ENCODE results near the gene NRIP1. TPM values are rescaled to one million over a fixed set of nuclear protein-coding genes. Genes with fewer than 3 reads are reported as not detected.

NRIP1 gene
- total RNA-seq, 2 experiments from 2014 or later: 6.1 to 6.5 TPM

DNA sequence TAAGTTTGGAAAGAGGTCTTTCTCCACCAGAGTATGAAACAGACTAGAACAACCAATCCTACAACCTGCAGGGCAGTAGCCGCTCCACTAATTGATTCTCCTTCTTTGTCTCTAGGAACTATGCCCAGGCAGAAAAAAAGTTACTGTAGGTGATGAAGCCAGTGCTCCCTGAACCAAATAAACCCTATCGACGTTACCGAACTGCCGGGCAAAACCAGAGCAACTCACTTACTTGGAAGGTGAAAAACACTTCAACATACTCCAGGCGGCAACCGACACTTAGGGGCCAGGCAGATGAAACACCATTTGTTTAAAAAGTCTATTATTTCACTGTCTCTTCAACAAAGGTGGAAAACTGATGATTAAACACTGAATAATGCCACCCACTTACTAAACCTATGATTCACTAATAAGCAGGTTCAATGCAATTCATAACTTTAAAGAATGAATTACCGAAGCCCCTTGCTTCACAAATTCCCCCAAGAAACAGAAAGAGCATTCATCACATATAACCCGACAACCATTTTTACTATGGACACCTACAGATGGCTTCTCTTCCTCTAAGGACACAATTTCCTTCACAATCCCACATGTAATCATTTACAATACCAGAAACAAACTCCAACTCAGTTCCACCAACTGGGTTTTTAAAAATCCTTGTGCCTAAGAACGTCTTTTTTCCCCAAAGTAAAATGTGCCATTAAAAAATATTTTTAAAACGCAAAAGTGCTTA is 1.6 kb downstream of the NRIP1 start:
- Mint-ChIP-seq H3K27me3 (ENCODE audit: low read depth) (no peaks in the 10 kb centered on the region), H3K4me3 (peak overlapping the region; percentile 83), H3K4me1 (ENCODE audit: low read depth) (peaks cover 45% of the 10 kb centered on the region), H3K9me3 (no peaks in the 10 kb centered on the region), H3K27ac (peak overlapping the region; percentile 93), H3K36me3 (ENCODE audit: low read depth) (no peaks in the 10 kb centered on the region)
- intact Hi-C loops (cut with micrococcal nuclease): loop anchor here (1.0 to 5.0 kb wide), 7 partner anchors 11 to 764 kb away; partner anchors contain the start of gene SAMSN1
- CTCF ChIA-PET: interaction anchor here (0.6 to 1.0 kb wide), 3 partner anchors 24 to 425 kb away, joined by 3 to 4 read pairs (median 3); no protein-coding TSS in a partner anchor
- peak; percentile 53 for DNase-seq

DNA sequence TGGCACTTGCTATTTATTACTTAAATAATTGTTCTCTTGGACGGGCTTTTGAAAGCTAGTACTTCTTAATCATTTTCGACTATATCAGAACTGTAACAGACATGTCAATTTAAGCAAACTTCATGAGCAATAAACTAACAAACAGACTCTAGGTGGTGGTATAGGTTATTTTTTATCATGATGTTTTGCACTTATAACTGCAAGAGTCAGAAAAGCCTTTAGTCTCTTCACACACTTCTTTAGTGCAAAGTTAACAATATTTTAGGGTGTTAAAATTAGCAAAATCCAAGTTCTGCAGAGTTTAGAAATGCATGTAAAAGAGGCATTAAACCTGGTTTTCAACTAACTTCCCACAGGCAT is 2.2 kb downstream of the NRIP1 start:
- CTCF ChIA-PET: interaction anchor here (0.6 to 1.6 kb wide), 5 partner anchors 11 to 426 kb away, joined by 3 to 4 read pairs (median 3); no protein-coding TSS in a partner anchor
- Mint-ChIP-seq H3K9me3 (no peaks in the 10 kb centered on the region), H3K36me3 (ENCODE audit: low read depth) (no peaks in the 10 kb centered on the region), H3K4me1 (ENCODE audit: low read depth) (peaks cover 49% of the 10 kb centered on the region), H3K4me3 (peak overlapping the region; percentile 83), H3K27ac (peak overlapping the region; percentile 93), H3K27me3 (ENCODE audit: low read depth) (no peaks in the 10 kb centered on the region)
- DNase-seq: no peak
- intact Hi-C loops (cut with micrococcal nuclease): loop anchor here (1.0 to 5.0 kb wide), 9 partner anchors 56 to 765 kb away; partner anchors contain the start of gene SAMSN1

DNA sequence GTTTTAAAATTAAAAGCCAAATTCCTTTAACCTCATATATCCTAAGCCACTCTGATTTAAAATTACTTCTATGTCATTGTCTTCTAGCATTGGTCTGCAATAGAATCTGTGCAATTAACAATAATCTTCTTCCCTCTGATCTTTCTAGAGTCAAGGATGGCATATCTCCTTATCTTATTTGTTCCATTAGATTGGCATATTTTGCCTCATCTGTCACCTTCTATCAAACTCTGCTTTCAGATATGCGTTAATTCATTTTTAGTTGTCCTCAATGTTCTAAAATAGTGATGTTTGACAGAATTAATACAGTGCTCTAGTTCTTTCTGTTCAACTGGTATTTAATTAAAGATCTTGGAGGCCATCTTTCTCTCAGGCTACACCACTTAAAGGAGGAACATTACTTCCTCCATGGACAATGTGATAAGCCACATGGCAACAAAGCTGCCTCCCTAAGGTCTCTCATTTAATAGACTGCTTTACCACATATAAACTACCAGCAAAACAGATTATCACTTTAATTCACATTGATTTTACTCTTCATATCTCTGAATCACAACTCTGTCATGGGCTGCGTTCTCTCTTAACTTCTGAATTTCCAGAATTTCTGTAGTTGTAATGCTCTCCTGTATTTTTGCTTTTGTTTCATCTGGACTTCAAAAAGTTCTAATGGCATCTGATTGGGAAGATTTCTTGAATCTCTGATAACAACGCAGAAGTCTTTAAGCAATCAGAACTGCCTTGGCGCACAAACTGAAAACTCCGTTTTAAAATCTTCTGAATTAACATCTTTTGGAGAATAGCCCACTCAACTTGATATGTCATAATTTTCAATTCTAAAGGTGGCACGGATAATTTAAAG is 2.8 kb downstream of the NRIP1 start:
- intact Hi-C loops (cut with micrococcal nuclease): loop anchor here (1.0 to 5.0 kb wide), 9 partner anchors 55 to 765 kb away; partner anchors contain the start of gene SAMSN1

DNA sequence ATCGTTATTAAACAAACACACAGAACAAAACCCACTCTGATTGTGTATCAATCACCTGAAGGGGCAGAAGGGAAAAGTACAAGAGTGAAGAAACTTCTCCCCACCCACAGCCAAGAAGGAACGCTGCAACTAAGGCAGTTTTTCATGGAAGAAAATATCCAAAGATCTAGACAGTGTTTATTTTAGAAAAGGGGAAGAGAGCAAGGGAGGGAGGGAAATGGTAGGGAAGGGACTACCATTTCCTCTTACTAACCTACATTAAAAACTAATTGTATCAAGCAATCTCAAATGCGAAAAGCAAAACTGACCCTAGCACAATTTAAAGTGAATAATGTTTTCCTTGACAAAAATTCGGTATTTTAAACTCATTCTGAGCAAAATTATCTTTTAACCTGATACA is 3.5 kb downstream of the NRIP1 start:
- no peaks in the 10 kb centered on the region for H3K36me3 Mint-ChIP-seq (ENCODE audit: low read depth)
- no peak for DNase-seq
- peaks cover 58% of the 10 kb centered on the region for H3K4me1 Mint-ChIP-seq (ENCODE audit: low read depth)
- peak overlapping the region; percentile 83 for H3K4me3 Mint-ChIP-seq
- CTCF ChIA-PET: interaction anchor here (1.1 to 1.6 kb wide), 2 partner anchors 10 to 197 kb away, joined by 3 to 4 read pairs; no protein-coding TSS in a partner anchor
- no peaks in the 10 kb centered on the region for H3K27me3 Mint-ChIP-seq (ENCODE audit: low read depth)
- intact Hi-C loops (cut with micrococcal nuclease): loop anchor here (5.0 kb wide), 2 partner anchors 514 to 766 kb away; partner anchors contain the start of gene SAMSN1
- H3K27ac Mint-ChIP-seq: peak overlapping the region; percentile 93
- no peaks in the 10 kb centered on the region for H3K9me3 Mint-ChIP-seq

More for the DNA sequence above, 2.8 kb downstream of the NRIP1 start:
- Mint-ChIP-seq H3K36me3 (ENCODE audit: low read depth) (no peaks in the 10 kb centered on the region), H3K9me3 (no peaks in the 10 kb centered on the region), H3K4me3 (peak overlapping the region; percentile 83), H3K4me1 (ENCODE audit: low read depth) (peaks cover 53% of the 10 kb centered on the region), H3K27me3 (ENCODE audit: low read depth) (no peaks in the 10 kb centered on the region), H3K27ac (peak overlapping the region; percentile 93)
- CTCF ChIA-PET: interaction anchor here (0.6 to 1.6 kb wide), 5 partner anchors 10 to 426 kb away, joined by 3 to 4 read pairs (median 3); no protein-coding TSS in a partner anchor
- DNase-seq: no peak

DNA sequence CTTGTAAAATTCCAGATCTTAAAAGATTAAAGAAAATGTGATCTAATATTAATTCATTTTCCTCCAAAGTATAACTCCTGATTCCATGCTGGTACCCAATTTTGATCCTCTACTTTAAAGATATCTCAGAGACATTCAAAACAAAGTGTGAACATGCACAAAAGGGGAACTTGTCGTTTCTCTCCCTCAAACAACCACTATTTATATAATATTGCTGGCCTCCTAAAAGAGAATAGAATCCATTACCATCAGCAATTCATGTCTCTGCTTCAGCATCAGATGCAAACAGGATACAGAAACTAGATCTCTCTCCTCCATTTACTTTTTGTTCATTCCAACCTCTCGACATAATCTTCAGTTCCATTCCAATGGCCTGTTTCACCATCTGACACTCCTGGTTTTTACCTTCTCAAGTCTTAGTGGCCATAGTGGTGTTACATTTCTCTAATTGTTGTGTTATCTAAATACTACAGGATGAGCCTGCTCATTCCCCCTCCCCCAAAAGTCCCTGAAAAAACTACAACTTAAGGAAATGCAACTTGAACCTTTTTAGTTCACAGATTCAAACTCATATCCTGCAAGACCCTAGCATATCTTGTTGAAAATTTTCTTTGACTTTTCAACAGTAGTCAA is 4.1 kb downstream of the NRIP1 start:
- H3K27ac Mint-ChIP-seq: peak overlapping the region; percentile 74
- no peaks in the 10 kb centered on the region for H3K27me3 Mint-ChIP-seq (ENCODE audit: low read depth)
- peaks cover 59% of the 10 kb centered on the region for H3K4me1 Mint-ChIP-seq (ENCODE audit: low read depth)
- intact Hi-C loops (cut with micrococcal nuclease): loop anchor here (5.0 kb wide), 2 partner anchors 513 to 767 kb away; partner anchors contain the start of gene SAMSN1
- H3K4me3 Mint-ChIP-seq: peak overlapping the region; percentile 83
- H3K9me3 Mint-ChIP-seq: no peaks in the 10 kb centered on the region
- no peaks in the 10 kb centered on the region for H3K36me3 Mint-ChIP-seq (ENCODE audit: low read depth)
- no peak for DNase-seq
- CTCF ChIA-PET: no interaction called here

DNA sequence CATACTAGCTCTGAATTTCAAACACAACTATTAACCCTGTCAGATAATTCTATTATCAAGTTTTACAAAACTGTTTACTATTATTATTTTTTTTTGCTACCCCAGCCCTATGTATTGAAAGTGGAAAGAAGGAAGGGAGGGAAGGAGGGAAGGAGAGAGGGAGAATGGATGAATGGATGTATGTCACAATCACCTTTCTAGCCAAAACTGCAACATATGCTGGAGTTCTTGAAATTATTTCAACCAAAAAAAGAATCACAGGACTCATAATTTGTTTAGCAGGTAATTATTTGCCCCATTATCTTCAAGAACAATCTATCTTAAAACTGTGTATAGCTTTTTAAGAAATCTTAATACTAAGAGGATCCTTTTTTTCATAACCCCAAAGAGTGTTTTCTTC is 5.4 kb downstream of the NRIP1 start:
- CTCF ChIA-PET: no interaction called here
- intact Hi-C loops (cut with micrococcal nuclease): loop anchor here (5.0 kb wide), 1 partner anchor 382 kb away; no protein-coding TSS in a partner anchor
- Mint-ChIP-seq H3K27ac (peak overlapping the region; percentile 20), H3K27me3 (ENCODE audit: low read depth) (no peaks in the 10 kb centered on the region), H3K4me3 (peak overlapping the region; percentile 65), H3K36me3 (ENCODE audit: low read depth) (no peaks in the 10 kb centered on the region), H3K4me1 (ENCODE audit: low read depth) (peaks cover 70% of the 10 kb centered on the region), H3K9me3 (no peaks in the 10 kb centered on the region)
- DNase-seq: no peak

DNA sequence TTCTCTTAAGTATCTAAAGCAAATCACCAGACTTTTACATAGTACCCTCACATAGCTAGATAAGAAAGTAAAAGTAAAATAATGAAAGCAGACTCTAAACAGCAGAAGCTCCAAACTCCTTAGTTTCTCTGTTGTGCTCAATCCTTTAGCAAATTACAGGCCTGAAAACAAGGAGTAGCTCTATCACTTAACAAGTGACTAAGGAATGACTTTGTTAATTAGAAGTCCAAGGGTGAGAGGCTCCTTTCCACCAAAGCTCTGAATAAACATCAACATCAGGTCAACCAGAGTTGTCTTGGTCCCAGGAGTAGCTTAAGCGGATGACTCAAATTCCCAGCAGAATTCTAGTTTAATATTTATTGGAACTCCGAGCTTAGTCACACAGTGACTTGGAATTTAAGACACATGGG is 5.9 kb downstream of the NRIP1 start:
- peaks cover 75% of the 10 kb centered on the region for H3K4me1 Mint-ChIP-seq (ENCODE audit: low read depth)
- intact Hi-C loops (cut with micrococcal nuclease): loop anchor here (5.0 kb wide), 1 partner anchor 382 kb away; no protein-coding TSS in a partner anchor
- no peaks in the 10 kb centered on the region for H3K36me3 Mint-ChIP-seq (ENCODE audit: low read depth)
- peak overlapping the region; percentile 65 for H3K4me3 Mint-ChIP-seq
- peak overlapping the region; percentile 70 for H3K27ac Mint-ChIP-seq
- no peaks in the 10 kb centered on the region for H3K9me3 Mint-ChIP-seq
- no peaks in the 10 kb centered on the region for H3K27me3 Mint-ChIP-seq (ENCODE audit: low read depth)
- no peak for DNase-seq
- CTCF ChIA-PET: no interaction called here

DNA sequence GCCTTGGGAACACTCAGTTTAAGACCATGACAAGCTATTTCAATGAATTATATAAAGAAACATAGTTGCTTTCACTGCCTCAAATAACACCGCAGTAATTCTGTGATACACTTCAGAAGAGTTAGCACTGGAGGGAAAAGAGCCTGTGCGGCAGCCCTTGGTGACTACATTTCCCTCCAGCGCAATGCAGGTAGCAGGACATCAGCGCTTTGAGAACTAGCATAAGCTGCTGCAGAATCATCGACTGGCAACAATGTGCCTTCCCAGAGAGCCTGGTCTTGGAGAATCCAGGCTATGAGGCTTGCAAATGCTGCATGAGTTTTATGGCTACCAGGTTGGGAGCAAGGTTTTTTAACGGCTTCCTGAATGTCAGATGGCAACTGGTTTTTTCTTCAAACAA is 7.5 kb downstream of the NRIP1 start:
- Mint-ChIP-seq H3K27ac (peak overlapping the region; percentile 20), H3K36me3 (ENCODE audit: low read depth) (no peaks in the 10 kb centered on the region), H3K4me1 (ENCODE audit: low read depth) (peaks cover 84% of the 10 kb centered on the region), H3K27me3 (ENCODE audit: low read depth) (no peaks in the 10 kb centered on the region), H3K4me3 (peak overlapping the region; percentile 52), H3K9me3 (no peaks in the 10 kb centered on the region)
- intact Hi-C loops (cut with micrococcal nuclease): loop anchor here (1.0 to 5.0 kb wide), 2 partner anchors 8 to 380 kb away; no protein-coding TSS in a partner anchor
- CTCF ChIA-PET: no interaction called here
- DNase-seq: peak; percentile 33

DNA sequence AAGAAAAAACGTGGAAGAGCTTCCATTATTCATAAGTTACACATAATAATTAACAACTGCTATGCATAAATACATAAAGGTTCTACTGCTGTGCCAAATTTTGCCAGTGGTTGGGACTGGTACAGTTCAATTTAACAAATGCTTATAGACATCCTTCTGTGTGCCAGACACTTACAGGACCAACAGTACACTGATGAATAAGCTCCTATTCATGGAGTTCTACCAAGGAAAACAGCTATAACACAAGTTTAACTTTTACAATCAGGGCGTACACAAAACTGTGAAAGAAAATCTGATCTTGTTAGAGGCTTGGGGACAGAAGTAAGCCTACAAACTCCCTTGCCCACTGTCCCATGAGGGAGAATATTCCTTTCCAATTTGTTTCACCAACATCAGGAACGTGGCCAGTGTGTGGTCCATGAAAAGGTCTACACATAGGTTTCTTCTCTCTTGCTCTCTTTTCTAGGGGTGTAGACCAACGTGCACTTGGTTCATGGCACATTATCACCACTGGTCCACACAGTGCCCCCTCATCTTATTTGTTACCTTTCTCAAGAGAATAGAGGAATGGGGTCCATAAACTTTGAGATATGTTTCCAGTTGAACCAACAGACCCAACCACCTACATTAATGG is 10.1 kb downstream of the NRIP1 start:
- no peak overlapping the region for H3K27ac Mint-ChIP-seq
- DNase-seq: no peak
- CTCF ChIA-PET: interaction anchor here (0.6 kb wide), 1 partner anchor 674 kb away, joined by 3 read pairs; no protein-coding TSS in a partner anchor
- no peaks in the 10 kb centered on the region for H3K27me3 Mint-ChIP-seq (ENCODE audit: low read depth)
- H3K4me3 Mint-ChIP-seq: no peak overlapping the region
- H3K9me3 Mint-ChIP-seq: no peaks in the 10 kb centered on the region
- intact Hi-C loops (cut with micrococcal nuclease): loop anchor here (5.0 kb wide), 2 partner anchors 377 to 522 kb away; no protein-coding TSS in a partner anchor
- H3K4me1 Mint-ChIP-seq (ENCODE audit: low read depth): peaks cover 83% of the 10 kb centered on the region
- H3K36me3 Mint-ChIP-seq (ENCODE audit: low read depth): no peaks in the 10 kb centered on the region

DNA sequence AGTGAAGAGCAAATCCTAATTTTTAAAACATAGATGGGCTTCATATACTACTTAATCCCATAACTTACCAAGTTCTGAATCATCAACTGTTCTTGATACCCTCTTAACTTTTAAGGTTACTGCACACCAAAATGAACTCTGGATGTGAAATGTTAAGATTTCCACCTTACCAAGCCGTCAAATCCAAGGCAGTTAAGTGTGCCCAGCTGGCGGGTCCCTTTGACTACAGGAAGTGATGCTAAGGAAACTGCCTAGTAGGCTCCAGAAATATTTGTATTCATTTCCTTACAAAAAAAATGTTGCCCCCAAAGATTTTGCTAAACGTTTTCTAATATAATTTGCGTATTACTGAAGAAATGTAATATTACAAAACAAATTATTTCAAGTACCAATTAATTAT is 10.7 kb downstream of the NRIP1 start:
- Mint-ChIP-seq H3K4me3 (no peak overlapping the region), H3K27ac (no peak overlapping the region), H3K9me3 (no peaks in the 10 kb centered on the region), H3K4me1 (ENCODE audit: low read depth) (peaks cover 84% of the 10 kb centered on the region), H3K36me3 (ENCODE audit: low read depth) (no peaks in the 10 kb centered on the region), H3K27me3 (ENCODE audit: low read depth) (no peaks in the 10 kb centered on the region)
- intact Hi-C loops (cut with micrococcal nuclease): loop anchor here (5.0 kb wide), 1 partner anchor 522 kb away; no protein-coding TSS in a partner anchor
- peak; percentile 27 for DNase-seq
- CTCF ChIA-PET: no interaction called here

DNA sequence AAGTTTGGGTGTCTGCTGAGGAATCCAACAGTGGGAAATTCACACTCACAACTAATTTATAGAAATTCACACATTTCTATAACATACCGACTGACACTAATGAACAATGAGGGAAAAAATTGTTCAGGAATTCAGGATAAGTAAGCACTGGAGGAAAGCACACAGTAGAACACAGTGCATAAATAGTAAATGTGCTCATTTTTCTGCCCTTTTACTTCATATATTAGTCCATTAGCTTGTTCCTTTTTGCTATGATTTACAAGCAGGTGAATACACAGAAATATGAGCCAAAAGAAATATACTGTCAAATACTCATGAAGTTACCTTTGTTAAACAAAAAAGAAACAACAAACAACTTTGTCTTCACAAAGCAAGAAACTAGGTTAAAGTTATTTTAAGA is 11.3 kb downstream of the NRIP1 start:
- H3K27me3 Mint-ChIP-seq (ENCODE audit: low read depth): no peaks in the 10 kb centered on the region
- no peaks in the 10 kb centered on the region for H3K36me3 Mint-ChIP-seq (ENCODE audit: low read depth)
- intact Hi-C loops (cut with micrococcal nuclease): loop anchor here (5.0 kb wide), 1 partner anchor 521 kb away; no protein-coding TSS in a partner anchor
- H3K4me3 Mint-ChIP-seq: no peak overlapping the region
- H3K27ac Mint-ChIP-seq: no peak overlapping the region
- DNase-seq: no peak
- CTCF ChIA-PET: no interaction called here
- H3K9me3 Mint-ChIP-seq: no peaks in the 10 kb centered on the region
- H3K4me1 Mint-ChIP-seq (ENCODE audit: low read depth): peaks cover 81% of the 10 kb centered on the region

Data from activated naive CD4-positive, alpha-beta T cell treated with anti-CD3 and anti-CD28 coated beads for 36 hours (primary cell).